ENCODE measurements around the gene AUTS2. TPM values are rescaled to one million over a fixed set of nuclear protein-coding genes. Genes with fewer than 3 reads are reported as not detected.

The AUTS2 gene
- total and polyA plus RNA-seq, 9 of the 15 experiments (the other 6 are each of a cell fraction or from before 2014, with no cell fraction given) = 0.58 TPM; not detected in 8

DNA sequence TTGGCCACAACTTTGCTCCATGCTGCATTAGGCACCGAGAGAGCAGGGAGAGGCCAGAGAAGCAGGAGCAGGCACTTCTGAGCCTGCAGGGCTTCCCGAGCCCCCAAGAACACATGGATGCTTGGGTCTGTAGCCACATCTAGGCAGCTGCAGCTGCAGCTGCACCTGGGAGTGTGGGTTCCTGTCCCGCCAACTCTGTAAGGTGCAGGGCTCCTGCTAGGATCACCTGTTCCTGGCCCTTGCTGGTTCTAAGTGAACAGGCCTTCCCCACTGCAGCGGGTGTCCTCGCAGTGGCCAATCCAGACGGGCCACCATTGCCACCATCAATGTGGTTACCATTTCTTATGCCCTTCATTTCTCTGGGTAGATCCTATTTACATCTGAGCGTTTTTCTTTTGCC, 330.3 kb downstream of the AUTS2 start (continued):
- TF ChIP-seq SMARCC2 (IDR thresholded peaks at IDR 0.05; ENCODE audit: low read depth) = no peak

DNA sequence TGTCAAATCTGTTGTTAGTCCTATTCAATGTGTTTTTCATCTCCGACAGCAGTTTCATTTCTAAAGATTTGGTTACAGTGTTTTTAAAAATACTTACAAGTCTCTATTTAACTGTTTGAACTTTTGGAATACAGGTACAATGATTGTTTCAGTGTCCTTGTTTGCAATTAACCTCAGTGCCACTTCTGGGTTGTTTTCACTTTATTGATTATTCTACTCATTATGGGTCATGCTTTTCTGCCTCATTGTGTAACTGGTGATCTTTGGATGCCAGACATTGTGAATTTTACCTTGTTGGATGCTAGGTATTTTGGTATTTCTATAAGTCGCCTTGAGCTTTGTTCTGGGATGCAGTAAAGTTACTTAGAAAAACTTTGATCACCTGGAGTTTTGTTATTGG, 331.3 kb downstream of the AUTS2 start:
- Histone ChIP-seq H3K4me2 (ENCODE audit: insufficient read depth, low read length) (no peak overlapping the region), H3K4me1 (replicated peaks in 1 of 2; ENCODE audit: control insufficient read depth in 2 of 2, insufficient read depth in 2 of 2, low read length in 2 of 2) (no peaks in the 10 kb centered on the region), H3K27ac (ENCODE audit: extremely low read depth, low read depth, low read length) (no peak overlapping the region), H3K9me1 (ENCODE audit: control insufficient read depth, insufficient read depth, low read length) (no peaks in the 10 kb centered on the region), H3K36me3 (ENCODE audit: control insufficient read depth, insufficient read depth, low read length) (no peaks in the 10 kb centered on the region), H3K79me2 (ENCODE audit: control insufficient read depth, insufficient read depth, low read length) (no peaks in the 10 kb centered on the region), H3K9ac (ENCODE audit: insufficient read depth in 1 of 2, low read depth in 2 of 2, low read length in 2 of 2) (no peak overlapping the region), H2AFZ (ENCODE audit: low read depth, low read length) (no peak overlapping the region), H3K27me3 (ENCODE audit: control insufficient read depth in 2 of 2, insufficient read depth in 2 of 2, low read length in 2 of 2) (no peaks in the 10 kb centered on the region), H4K20me1 (replicated peaks; ENCODE audit: control insufficient read depth, insufficient read depth, low read length) (no peaks in the 10 kb centered on the region), H3K4me3 (no peak overlapping the region), H3K9me3 (replicated peaks; ENCODE audit: control insufficient read depth, insufficient read depth, low read depth, low read length) (no peaks in the 10 kb centered on the region)
- 0% methylated on average over 2 of the region's 2 CpGs for whole genome bisulfite sequencing (ENCODE audit: insufficient coverage, low coverage, missing lambda C conversion rate)
- ChIA-PET POLR2A (no interaction called here), CTCF (ENCODE audit: low intra/inter-chr PET ratio) (no interaction called here)
- FAIRE-seq (no peak), DNase-seq (ENCODE audit: extremely low read depth in 1 of 4, low spot score in 3 of 4) (no peak), ATAC-seq (no peak)
- no peak for TF ChIP-seq ILF3 (IDR thresholded peaks at IDR 0.05; ENCODE audit: borderline replicate concordance)
- no peak for TF ChIP-seq SMAD2 (IDR thresholded peaks at IDR 0.05; ENCODE audit: low read depth, low read length)
- TF ChIP-seq STAT5A (IDR thresholded peaks at IDR 0.05; ENCODE audit: borderline replicate concordance, low read length) = no peak
- no peak for TF ChIP-seq ZNF253 (CRISPR knock-in tag; conservative IDR thresholded peaks at IDR 0.05)
- no peak for TF ChIP-seq BACH1 (tag; IDR thresholded peaks at IDR 0.05)
- TF ChIP-seq ZNF584 (CRISPR knock-in tag; IDR thresholded peaks at IDR 0.05; ENCODE audit: low read depth) = no peak
- no peak for TF ChIP-seq HOXB6 (CRISPR knock-in tag; IDR thresholded peaks at IDR 0.05; ENCODE audit: borderline replicate concordance)
- TF ChIP-seq, protein P1, sequence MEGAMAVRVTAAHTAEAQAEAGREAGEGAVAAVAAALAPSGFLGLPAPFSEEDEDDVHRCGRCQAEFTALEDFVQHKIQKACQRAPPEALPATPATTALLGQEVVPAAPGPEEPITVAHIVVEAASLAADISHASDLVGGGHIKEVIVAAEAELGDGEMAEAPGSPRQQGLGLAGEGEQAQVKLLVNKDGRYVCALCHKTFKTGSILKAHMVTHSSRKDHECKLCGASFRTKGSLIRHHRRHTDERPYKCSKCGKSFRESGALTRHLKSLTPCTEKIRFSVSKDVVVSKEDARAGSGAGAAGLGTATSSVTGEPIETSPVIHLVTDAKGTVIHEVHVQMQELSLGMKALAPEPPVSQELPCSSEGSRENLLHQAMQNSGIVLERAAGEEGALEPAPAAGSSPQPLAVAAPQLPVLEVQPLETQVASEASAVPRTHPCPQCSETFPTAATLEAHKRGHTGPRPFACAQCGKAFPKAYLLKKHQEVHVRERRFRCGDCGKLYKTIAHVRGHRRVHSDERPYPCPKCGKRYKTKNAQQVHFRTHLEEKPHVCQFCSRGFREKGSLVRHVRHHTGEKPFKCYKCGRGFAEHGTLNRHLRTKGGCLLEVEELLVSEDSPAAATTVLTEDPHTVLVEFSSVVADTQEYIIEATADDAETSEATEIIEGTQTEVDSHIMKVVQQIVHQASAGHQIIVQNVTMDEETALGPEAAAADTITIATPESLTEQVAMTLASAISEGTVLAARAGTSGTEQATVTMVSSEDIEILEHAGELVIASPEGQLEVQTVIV (CRISPR knock-in tag; IDR thresholded peaks at IDR 0.05; ENCODE audit: borderline replicate concordance) = no peak
- TF ChIP-seq EGR1 (conservative IDR thresholded peaks at IDR 0.05) = no peak
- TF ChIP-seq ZNF644 (tag; IDR thresholded peaks at IDR 0.05; ENCODE audit: low read depth) = no peak
- TF ChIP-seq POLR3A (IDR thresholded peaks at IDR 0.05; ENCODE audit: borderline replicate concordance, extremely low read depth, insufficient read depth, insufficient read length) = no peak
- no peak for TF ChIP-seq ASH1L (IDR thresholded peaks at IDR 0.05; ENCODE audit: borderline replicate concordance, low read depth, partially characterized antibody)
- intact Hi-C loops (cut with micrococcal nuclease) = no loop called here
- BruUV-seq (replicated peaks) = no TSS peak
- in situ Hi-C loops (cut with MboI) = no loop called here
